GM12892 (cell line): Measurements from ENCODE around the gene PNRC2.

Experiments
- POLR2A ChIP-seq: IDR thresholded peaks from 2 replicates; pipeline ENCODE4 v1.6.1; 2011; ENCODE audit warnings: low read depth, low read length, control low read depth
- POLR2AphosphoS5 ChIP-seq: IDR thresholded peaks from 2 replicates; pipeline ENCODE4 v1.6.1; 2011; ENCODE audit warnings: low read depth, low read length, control low read depth

DNA sequence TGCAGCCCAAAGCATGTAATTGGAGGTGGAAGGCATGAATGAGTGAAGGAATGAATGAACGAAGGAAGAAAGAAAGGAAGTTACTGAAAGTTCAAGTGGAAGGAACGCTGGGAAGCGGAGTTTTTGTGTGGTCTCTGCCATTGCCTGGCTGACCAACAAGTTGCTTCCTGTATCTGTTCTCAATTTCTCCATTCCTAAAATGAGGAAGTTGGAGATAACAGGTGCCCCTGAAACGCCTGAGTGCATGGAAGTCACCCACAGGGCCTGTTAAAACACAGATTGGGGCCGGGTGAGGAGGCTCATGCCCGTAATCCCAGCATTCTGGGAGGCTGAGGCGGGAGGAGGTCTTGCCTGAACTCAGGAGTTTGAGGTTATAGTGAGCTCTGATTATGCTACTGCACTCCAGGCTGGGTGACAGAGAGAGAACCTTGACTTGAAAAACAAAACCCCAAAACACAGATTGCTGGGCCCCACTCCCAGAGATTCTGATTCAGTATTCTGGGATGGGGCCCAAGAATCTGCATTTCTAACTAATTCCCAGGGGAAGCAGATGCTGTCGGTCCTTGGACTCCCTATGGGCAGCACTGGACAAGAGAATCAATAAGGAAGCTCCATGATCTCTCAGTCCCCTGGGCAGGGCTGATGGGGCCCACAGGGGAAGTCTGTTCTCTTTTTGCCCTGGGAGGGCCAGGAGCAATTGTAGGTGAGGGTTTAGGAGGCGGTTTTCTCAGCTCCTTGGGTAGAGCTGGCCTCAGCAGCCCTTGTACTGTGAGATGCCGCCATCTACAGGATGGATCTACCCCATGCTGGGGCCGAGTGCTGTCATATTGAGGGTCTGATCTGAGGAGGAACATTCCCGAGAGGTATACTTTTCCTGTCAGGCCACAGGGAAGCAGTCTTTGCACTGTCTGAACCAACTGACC lies 43.2 kb upstream of the PNRC2 start:
- TF ChIP-seq POLR2A (no peak), POLR2AphosphoS5 (no peak)
